CD4-positive, alpha-beta T cell treated with Interleukin-2 at 100 ng/mL for 4 hours (primary cell): Measurements from ENCODE around the gene PBRM1.
"Not testable (repeated sequence)": the region's sequence is repeated elsewhere in the genome, so short reads cannot be mapped to it uniquely, and the experiment has no call there.

Experiments
- DNase-seq: peaks from one replicate; pipeline ENCODE4 v3.0.0-alpha.2; 2020; ENCODE audit warnings: low spot score

The PBRM1 gene

DNA sequence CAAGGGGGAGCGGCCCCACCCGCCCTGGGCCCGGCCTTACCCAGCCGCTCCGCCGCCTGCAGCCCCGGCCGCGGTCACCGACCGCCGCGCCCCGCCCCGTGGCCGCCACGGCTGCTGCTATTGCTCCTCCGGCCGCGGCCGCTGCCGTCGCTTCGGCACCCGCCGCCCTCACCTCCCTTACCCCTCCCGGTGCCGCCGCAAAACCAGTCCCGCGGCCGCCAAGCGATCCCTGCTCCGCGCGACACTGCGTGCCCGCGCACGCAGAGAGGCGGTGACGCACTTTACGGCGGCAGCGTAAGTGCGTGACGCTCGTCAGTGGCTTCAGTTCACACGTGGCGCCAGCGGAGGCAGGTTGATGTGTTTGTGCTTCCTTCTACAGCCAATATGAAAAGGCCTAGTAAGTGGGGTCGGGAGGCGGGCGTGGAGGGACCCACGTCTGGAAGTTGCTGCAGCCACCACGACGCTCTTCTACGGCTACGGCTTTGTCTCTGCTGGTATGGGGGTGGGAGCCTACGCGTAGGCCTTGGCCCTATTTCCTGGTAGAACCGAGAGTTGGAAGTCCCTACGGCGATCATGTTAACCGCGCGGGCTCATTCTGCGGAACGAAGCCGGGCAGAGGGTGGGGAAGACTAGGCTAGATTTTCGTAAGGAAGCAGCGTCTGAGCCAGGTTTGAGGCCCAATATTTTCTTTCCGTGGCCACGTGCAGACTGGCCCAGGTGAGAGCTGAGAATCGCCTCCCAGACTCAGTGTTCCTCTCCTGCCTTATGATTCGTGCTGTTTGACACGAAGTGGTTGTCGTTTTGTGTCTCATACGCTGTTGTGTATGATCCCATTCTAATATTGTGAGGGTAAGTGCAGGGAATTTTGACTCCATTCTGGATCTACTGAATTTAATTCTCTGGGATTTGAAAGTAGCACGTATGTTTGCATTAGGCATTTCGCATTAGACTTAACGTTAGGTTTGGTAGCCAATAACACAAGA is at the start of gene PBRM1, which contains the start of gene GNL3:
Gene PBRM1 (minus strand): TSS at position 205 of the 983 bp plus-strand sequence.
Gene GNL3 (plus strand): TSS at position 324 of the 983 bp plus-strand sequence. CDS start 61 bp downstream, at position 385.
- peak; percentile 92 for DNase-seq

DNA sequence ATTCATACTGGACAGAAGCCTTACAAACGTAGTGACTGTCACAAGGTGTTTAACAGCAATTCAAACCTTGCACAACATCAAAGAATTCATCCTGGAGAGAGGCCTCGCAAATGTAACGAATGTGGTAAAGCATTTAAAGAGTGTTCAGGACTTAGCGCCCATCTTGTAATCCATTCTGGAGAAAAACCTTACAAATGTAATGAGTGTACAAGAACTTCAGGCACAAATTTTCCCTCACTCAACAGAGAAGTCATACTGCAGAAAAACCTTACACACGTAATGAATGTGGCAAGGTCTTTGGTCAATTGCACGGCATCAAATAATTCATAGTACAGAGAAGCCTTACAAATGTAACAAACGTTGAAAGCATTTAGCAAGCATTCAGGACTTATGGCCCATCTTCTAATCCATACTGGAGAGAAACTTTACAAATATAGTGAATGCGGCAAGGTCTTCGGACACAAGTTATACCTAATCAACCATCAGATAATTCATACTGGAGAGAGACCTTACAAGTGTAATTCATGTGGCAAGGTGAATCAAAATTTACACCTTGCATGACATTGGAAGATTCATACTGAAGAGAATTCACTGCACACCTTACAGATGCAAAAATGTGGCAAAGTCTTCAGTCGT is 47.7 kb upstream of the PBRM1 start:
- DNase-seq, result no peak

DNA sequence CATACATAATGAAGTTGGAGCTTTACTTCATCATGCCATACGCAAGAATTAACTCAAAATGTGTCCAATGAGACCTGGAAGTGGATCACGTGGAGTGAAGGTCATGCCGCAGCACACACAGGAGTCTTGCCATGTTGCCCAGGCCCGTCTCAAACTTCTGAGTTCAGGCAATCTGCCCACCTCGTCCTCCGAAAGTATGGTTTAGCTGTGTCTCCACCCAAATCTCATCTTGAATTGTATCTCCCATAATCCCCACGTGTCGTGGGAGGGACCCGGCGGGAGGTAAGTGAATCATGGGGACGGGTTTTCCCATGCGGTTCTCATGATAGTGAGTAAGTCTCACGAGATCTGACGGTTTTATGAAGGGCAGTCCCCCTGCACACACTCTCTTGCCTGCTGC is 45.9 kb upstream of the PBRM1 start:
- DNase-seq, result no peak

DNA sequence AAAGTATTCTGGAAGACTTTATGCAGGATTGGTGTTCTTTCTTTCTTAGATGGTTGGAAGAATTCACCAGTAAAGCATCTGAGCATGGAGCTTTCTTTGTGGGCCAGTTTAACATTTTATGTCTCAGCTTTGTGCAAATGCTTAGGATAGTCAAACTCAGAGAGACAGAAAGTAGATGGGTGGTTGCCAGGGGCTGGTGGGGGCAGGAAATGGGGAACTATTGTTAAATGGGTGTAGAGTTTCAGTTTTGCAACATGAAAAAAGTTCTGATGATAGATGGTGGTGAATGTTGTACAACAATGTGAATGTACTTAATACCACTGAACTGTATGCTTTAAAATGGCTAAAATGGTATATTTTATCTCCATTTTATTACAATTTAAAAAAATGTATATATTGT is 45.0 kb upstream of the PBRM1 start:
- no peak for DNase-seq

DNA sequence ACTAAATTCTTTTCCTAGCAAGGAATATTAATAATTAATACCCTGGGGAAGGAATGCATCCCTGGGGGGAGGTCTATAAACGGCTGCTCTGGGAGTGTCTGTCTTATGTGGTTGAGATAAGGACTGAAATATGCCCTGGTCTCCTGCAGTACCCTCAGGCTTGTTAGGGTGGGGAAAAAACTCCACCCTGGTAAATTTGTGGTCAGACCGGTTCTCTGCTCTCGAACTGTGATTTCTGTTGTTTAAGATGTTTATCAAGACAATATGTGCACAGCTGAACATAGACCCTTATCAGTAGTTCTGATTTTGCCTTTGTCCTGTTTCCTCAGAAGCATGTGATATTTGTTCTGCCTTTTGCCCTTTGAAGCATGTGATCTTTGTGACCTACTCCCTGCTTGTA is 43.0 kb upstream of the PBRM1 start:
- DNase-seq, result not testable (repeated sequence)

DNA sequence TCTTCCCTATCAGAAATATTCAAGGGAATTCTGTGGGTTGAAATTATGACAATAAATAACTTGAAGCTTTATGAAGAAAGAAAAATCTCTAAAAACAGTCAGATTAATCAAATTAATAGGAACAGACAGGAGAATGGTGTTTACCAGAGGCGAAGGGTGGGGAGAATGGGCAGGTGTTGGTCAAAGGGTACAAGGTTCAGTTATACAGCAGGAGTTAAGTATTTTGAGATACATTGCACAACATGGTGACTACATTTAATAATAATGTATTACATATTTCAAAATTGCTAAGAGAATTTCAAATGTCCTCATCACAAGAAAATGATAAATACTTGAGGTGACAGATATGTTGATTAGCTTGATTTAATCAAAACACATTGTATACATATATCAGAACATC is 38.8 kb upstream of the PBRM1 start:
- no peak for DNase-seq

DNA sequence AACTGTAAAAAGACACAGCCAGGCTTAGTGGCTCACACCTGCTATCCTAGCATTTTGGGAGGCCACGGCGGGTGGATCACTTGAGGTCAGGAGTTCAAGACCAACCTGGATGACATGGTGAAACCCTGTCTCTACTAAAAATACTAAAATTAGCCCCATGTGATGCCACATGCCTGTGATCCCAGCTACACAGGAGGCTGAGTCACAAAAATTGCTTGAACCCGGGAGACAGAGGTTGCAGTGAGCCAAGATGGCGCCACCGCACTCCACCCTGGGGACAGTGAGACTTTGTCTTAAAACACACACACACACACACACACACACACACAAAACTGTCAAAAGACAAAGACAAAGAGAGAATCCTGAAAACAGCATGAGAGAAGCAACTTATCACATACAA is 38.2 kb upstream of the PBRM1 start:
- DNase-seq, result no peak

DNA sequence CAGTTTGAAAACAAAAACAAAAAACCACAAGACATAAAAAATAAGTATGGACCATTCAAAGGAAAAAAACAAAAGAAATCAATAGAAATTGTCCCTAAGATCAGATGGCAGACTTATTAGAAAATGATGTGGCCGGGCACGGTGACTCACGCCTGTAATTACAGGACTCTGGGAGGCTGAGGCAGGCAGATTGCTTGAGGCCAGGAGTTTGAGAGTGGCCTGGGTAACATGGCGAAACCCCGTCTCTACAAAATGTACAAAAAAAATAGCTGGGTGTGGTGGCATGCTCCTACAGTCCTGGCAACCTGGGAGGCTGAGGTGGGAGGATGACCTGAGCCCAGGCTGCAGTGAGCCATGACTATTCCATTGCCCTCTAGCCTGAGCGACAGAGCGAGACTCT is 36.8 kb upstream of the PBRM1 start:
- DNase-seq, result no peak

DNA sequence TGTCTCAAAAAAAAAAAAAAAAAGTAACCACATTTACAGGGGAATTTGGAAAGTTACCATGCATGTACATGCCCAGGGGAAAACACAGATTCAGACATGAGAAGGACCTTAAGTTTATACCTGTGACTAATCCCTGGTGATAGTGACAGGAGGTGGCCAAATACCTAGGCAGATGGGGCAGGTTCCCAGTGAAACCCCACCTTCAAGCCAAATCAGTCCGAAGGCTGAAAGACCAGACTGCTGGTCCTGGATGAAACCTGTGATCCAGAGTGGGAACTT is 36.0 kb upstream of the PBRM1 start:
- DNase-seq, result no peak

DNA sequence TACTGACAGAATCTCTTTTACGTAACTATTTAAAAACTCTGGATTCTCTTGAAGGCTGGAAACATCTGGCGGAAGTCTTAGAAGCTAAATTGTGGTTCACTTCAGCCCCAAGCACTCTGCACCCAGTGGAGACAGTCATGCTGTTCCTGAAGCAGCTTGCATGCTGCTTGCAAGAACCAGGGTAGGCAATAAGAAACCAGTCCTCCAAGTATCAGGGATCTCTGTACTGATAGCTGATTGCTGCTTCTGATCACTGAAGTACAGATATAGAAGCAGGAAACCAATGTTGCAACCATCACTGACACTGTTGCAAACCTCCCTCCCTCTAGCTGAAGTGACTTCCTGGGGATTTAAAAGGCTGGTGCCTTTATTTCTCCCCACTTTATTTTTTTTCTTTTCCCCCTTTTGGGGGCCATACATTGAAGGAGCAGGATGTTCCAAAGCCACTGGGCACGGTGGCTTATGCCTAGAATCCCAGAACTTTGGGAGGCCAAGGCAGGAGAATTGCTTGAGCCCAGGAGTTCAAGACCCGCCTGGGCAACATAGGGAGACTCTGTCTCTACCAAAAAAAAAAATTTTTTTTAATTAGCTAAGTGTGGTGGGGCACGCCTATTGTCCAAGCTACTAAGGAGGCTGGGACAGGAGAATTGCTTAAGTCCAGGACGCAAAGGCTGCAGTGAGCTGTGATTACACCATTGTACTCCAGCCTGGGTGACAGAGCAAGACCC is 35.5 kb upstream of the PBRM1 start:
- peak; percentile 17 for DNase-seq

DNA sequence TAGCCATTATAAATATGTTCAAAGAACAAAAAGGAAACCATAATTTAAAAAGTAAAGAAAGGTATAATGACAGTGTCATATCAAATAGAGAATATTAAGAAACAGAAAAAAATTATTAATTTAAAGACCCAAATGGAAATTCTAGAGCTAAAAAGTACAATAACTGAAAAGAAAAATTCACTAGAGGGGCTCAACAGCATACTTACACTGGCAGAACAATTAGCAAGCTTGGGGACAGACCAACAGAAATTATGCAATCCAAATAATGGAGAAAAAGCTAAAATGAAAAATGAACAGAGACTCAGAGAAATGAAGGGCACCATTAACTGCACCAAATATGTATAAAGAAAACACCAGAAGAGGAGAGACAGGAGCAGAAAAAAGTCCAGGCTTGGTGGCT is 33.9 kb upstream of the PBRM1 start:
- DNase-seq, result no peak

DNA sequence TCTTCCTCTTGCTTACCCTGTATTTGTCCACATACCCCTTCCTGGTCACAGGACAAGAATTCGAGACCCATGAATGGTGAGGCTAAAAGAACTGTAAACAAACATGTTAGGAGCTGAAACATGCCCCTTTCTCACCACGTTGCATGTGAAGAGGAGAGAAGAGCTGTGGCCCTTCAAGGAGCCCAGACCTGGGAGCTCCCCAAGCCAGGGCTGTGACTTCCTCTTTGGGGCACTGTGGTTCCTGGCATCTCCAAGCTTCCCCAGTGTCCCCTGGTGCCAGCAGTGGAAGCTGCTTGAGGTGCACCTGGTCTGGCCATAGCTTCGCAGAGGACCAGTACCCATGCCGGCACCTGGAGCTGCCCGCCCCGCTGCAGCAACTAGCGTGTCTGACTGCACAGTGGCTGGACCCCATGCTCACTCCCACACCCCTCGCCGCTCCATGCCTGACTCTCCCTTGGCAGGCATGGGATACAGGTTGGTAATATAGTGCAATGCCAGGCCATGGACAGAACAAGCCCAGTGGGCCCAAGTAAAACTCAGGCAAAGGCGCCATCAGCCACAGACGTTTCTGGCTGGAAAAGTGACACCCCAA is 30.1 kb upstream of the PBRM1 start:
- no peak for DNase-seq

DNA sequence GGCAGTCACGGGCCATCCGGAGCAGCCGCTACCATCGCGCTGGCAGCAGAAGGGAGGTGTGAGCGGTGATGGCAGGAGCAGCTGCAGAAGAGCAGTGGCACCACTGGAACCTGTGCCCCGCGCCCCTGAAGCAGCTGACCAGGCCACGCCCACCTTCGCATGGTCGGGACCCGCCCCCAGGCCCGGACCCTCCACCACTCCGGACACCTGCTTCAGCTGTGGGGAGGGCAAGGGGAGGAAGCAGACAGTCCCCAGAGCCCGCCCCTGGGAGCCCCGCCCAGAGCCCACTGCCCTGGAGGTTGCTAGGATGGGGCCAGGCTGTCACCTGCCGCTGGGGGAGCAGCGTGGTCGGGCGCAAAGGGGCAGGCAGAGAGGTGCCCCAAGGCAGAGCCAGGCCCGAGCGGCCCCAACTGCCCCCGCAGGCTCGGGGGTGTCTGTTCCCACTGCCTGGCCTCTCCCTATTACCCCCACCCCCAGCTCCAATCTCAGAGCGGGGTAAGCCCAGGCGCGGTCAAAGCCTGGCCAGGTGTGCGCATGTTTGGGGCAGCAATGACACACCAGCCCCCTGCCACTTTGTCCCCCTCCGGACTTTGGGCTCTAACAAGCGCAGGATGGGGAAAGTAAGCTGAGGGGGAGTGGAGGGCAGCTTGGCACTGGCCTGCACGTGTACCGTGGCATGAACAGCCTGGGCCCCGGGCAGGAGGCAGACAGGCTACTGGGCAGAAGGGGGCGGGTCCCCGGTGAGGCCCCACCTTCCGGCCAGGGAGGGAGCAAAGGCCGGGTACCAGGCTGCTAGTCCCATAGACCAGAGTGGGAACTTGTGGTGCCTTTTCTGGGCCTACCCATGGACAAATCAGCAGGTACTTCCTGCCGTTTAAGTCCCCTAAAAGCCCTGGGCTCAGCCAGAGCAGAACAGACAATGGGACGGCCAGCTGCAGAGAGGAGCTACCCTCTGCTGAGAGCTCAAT is 28.9 kb upstream of the PBRM1 start:
- DNase-seq, result no peak

DNA sequence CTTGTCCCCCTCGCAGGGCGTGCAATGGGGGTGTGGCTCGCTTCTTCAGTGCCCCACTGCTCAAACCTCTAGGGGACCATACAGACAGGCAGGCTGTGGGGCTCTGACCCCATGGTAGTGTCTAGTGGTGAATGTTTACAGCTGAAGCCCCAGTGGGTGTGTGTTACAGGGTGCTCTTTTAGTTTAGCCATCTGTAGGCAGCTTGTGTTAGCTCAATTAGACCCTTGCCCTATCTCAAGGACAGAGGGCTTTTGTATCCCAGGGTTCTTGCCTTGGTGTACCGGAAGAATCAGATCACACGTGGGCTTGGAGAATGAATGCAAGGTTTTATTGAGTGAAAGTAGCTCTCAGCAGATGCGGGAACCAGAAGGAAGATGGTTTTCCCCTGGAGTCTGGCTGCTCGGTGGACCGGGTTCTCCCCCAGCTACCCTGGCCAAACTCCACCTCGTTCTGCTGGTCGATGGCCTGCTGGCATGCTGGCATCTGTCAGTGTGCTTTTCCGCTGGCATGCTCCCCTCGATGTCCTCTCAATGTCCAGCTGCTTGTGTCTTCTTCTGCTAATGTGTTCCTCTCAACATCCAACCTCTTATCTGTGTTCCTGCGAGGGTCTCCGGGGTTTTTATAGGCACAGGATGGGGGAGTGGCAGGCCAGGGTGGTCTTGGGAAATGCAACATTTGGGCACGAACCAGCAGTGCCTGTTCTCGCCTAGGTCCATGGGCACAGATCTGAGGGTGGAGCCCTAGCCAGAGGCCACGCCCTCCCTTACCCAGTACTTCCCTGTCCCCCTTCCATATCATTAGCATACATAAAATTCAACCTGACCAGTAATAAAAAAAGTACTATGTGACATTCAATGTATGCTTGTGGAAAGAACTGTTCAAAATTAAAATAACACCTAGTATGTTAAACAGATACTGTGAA is 26.8 kb upstream of the PBRM1 start:
- DNase-seq, result no peak

DNA sequence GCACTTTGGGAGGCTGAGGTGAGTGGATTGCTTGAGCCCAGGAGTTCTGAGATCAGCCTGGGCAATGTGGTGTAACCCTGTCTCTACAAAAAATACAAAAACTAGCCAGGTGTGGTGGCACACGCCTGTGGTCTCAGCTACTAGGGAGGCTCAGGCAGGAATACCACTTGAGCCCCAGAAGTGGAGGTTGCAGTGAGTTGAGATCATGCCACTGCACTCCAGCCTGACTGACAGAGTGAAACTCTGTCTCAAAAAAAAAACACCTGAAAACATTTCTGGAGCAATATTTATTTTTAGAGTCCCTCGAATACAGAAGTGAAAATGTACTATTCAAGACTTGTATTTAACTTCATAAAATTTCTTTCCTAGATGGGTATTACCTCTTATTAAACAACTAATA is 24.8 kb upstream of the PBRM1 start:
- DNase-seq, result no peak

DNA sequence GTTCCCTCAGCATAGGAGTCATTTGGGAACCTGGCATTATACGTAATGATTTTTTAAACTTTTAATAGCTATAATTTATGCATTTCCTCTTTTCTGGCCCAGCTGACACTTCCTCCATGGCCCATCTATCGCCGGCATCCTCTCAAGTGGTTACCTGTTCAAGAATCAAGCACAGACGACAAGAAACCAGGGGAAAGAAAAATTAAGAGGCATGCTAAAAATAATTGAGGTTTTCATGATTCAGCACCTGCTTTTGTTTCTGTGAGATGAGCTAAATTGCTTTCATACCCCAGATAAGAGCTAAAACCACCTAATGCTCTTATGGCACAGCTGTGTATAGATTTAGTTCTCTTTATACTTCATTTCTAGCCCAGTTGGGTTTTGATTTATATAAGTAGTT is 21.9 kb upstream of the PBRM1 start:
- DNase-seq, result no peak

DNA sequence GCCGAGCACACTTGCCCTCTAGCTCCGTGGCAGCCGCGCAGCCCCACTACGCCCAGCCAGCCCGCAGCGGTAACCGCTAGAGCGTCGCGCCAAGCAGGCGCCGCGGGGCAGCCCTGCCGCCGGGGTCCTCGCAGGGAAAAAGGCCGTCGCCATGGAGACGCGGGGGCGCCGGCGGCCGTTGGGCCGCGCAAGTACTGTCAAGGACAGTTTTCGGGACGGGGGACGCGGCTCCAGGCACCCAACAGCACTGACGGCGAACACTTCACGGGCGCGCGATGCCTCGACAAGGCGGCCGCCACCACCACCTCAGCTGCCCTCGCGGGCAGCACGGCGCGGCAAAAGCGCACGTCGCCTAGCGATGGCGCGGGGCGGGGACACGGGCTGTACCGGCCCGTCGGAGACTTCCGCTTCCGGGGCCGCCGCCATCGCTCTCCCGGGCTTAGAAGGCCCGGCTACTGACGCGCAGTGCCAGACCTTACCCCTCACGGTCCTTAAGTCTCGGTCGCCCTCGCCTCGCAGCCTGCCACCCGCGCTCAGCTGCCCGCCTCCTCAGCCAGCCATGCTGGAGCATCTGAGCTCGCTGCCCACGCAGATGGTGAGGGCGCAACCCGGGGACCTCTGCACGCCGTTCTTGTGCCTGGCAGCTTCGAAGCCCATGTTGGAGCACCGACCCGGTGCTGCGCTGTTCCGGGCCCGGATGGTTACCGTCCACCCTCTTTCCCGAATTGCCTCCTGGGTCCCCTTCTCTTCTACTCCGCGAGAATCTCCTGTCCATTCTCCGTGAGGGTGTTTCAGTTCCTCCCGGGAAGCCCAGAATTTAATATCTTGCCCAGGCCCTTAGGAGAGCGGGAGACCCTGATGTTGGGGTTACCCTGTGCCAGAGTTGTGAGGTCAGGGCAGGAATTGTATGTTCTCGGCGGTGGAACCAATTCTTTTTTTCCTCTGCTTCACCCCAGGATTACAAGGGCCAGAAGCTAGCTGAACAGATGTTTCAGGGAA is 20.3 kb upstream of the PBRM1 start, which contains the start of the genes GLT8D1 and SPCS1:
Gene GLT8D1 (minus strand): TSS at position 104 of the 999 bp plus-strand sequence. CDS start 5,331 bp downstream, outside the sequence.
Gene SPCS1 (plus strand): TSS at position 419 of the 999 bp plus-strand sequence. CDS start 141 bp downstream, at position 560.
- peak; percentile 82 for DNase-seq

DNA sequence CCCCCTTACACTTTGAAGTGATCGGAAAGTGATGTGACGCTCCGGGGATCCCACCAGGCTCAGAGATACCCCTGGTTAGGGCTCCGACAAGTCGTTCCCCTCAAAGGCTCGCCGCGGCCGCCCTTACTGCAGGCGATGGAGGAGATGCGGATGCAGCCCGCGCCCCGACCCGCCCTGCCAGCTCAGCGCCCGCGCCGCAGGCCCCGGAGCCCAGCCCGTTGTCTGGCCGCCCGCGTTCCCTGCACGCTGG is 19.6 kb upstream of the PBRM1 start:
- DNase-seq, result no peak
